Right lung (tissue), 5 donors: ENCODE results near the gene LNX1. TPM values are rescaled to one million over a fixed set of nuclear protein-coding genes. Genes with fewer than 3 reads are reported as not detected.

ENCODE experiments used
- DNase-seq, 2 donors: peaks; one replicate each; pipeline ENCODE4 v3.0.0-alpha.2; 2013
- polyA plus RNA-seq, 5 donors: library from polyadenylated mRNA; unstranded; fragments of 120-200 nt; gene quantifications; one replicate each; pipeline versions ENCODE4 v1.2.1 to v1.2.3, GENCODE V29; 2013; ENCODE audit warnings: inconsistent platforms in 1 of 5, low replicate concordance in 1 of 5; ENCODE audit not compliant: insufficient read length in 5 of 5, insufficient read depth in 1 of 5

Gene LNX1
- polyA plus RNA-seq, 5 donors: 3.5 to 4.2 (median 3.7) TPM

GRCh38 chr4:53572600-53572994 lies 18.7 kb downstream of the LNX1 start:
- DNase-seq: no peak

GRCh38 chr4:53571936-53572599 lies 19.2 kb downstream of the LNX1 start:
- no peak for DNase-seq

- DNase-seq: no peak
These were observed 27.5 kb downstream of the LNX1 start for GRCh38 chr4:53563824-53564223.

- DNase-seq: no peak
These were observed 28.9 kb downstream of the LNX1 start for GRCh38 chr4:53562409-53562808.

- no peak for DNase-seq
These were observed 32.2 kb downstream of the LNX1 start for GRCh38 chr4:53559021-53559620.

GRCh38 chr4:53558065-53558801 lies 33.1 kb downstream of the LNX1 start:
- DNase-seq: no peak

- no peak for DNase-seq
These were observed 33.6 kb downstream of the LNX1 start for GRCh38 chr4:53557669-53558064.

GRCh38 chr4:53556651-53557050 lies 34.6 kb downstream of the LNX1 start:
- DNase-seq: no peak

- no peak for DNase-seq
These were observed 37.6 kb downstream of the LNX1 start for GRCh38 chr4:53553486-53554210.

- DNase-seq: no peak
These were observed 38.6 kb downstream of the LNX1 start for GRCh38 chr4:53552711-53553110.

- no peak for DNase-seq
These were observed 39.3 kb downstream of the LNX1 start for GRCh38 chr4:53551958-53552357.

GRCh38 chr4:53551281-53551864 lies 39.9 kb downstream of the LNX1 start:
- no peak for DNase-seq

- no peak for DNase-seq
These were observed 42.6 kb downstream of the LNX1 start for GRCh38 chr4:53548662-53549061.

- no peak for DNase-seq
These were observed 43.3 kb downstream of the LNX1 start for GRCh38 chr4:53547983-53548382.

- DNase-seq: no peak
These were observed 45.2 kb downstream of the LNX1 start for GRCh38 chr4:53545942-53546581.

GRCh38 chr4:53545273-53545672 lies 46.0 kb downstream of the LNX1 start:
- DNase-seq: no peak

- peak in 1 of 2 donors; percentile 31 for DNase-seq
These were observed 47.7 kb downstream of the LNX1 start for GRCh38 chr4:53543561-53543960.

- DNase-seq: peak in 1 of 2 donors; percentile 44
These were observed 49.6 kb downstream of the LNX1 start for GRCh38 chr4:53541577-53542206.

GRCh38 chr4:53538756-53539155 lies 52.5 kb downstream of the LNX1 start:
- DNase-seq: no peak

- DNase-seq: no peak
These were observed 53.7 kb downstream of the LNX1 start for GRCh38 chr4:53537606-53538005.

GRCh38 chr4:53536328-53536727 lies 55.0 kb downstream of the LNX1 start:
- DNase-seq: no peak
